DOHH2 (cell line): ENCODE data around the gene APOOL.

Experiments used
- EZH2phosphoT487 ChIP-seq: fragments of 200-600 bp; sonication (generic); IDR thresholded peaks from 2 replicates; pipeline ENCODE4 v1.6.1; 2017; ENCODE audit warnings: borderline replicate concordance, mild to moderate bottlenecking, antibody characterized with exemption, low read length, moderate library complexity, mixed read lengths
- TF ChIP-seq, protein P1 (sequence below): fragments of 200-600 bp; sonication (generic); IDR thresholded peaks from one replicate; pipeline ENCODE4 v1.5.1; 2014; ENCODE audit warnings: antibody characterized with exemption, mild to moderate bottlenecking, low read depth, low read length; ENCODE audit not compliant: poor library complexity, severe bottlenecking

DNA sequence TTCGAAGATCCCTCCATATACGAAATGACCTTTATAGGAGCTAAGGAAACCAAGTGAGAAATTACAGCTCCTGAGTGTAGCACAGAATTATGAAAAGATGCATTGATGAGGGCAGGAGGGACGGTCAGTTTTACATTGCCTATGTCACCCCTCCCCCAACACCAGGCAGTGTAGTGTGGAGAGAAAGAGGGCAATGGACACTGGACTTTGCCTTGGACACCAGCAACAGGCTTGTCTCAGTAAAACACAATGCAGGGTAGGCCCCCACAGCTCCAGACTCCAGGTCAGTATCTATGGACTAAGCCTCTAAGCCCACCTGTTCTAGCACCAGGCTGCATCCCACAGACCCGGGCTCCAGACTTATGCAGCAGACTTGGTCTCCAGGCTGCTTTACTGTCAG is 16.5 kb downstream of the APOOL start:
- TF ChIP-seq, protein P1, sequence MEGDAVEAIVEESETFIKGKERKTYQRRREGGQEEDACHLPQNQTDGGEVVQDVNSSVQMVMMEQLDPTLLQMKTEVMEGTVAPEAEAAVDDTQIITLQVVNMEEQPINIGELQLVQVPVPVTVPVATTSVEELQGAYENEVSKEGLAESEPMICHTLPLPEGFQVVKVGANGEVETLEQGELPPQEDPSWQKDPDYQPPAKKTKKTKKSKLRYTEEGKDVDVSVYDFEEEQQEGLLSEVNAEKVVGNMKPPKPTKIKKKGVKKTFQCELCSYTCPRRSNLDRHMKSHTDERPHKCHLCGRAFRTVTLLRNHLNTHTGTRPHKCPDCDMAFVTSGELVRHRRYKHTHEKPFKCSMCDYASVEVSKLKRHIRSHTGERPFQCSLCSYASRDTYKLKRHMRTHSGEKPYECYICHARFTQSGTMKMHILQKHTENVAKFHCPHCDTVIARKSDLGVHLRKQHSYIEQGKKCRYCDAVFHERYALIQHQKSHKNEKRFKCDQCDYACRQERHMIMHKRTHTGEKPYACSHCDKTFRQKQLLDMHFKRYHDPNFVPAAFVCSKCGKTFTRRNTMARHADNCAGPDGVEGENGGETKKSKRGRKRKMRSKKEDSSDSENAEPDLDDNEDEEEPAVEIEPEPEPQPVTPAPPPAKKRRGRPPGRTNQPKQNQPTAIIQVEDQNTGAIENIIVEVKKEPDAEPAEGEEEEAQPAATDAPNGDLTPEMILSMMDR = no peak
- TF ChIP-seq EZH2phosphoT487 = no peak
